CD4-positive, alpha-beta T cell treated with Interleukin-6 for 4 hours (primary cell): Measurements from ENCODE around the gene FARS2.

Source experiments
- DNase-seq: peaks from one replicate; pipeline ENCODE4 v3.0.0-alpha.2; 2020; ENCODE audit warnings: mixed read lengths

FARS2 gene

GRCh38 chr6:5331845-5332442, 70.6 kb downstream of the FARS2 start:
- no peak for DNase-seq

DNA sequence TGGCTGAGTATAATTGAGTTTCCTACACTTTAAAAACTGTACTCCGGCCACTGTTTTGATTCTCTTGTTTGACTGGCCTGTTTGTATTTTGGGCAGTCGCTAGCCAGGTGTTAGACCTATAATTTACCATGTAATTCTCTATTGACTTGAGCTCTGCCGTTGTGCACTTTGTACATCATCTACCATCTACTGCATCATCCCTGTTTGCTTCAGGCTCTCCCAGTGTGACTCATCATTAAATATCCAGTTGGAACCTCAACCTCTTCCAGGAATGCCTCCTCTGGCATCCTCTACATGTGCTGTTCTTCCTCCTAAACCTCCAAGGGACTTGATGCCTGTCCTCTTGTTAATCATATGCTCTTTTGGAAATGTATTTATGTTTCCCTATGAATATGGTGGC, 72.3 kb downstream of the FARS2 start:
- DNase-seq: no peak

- no peak for DNase-seq
These were observed 73.0 kb downstream of the FARS2 start for GRCh38 chr6:5334341-5334740.

DNA sequence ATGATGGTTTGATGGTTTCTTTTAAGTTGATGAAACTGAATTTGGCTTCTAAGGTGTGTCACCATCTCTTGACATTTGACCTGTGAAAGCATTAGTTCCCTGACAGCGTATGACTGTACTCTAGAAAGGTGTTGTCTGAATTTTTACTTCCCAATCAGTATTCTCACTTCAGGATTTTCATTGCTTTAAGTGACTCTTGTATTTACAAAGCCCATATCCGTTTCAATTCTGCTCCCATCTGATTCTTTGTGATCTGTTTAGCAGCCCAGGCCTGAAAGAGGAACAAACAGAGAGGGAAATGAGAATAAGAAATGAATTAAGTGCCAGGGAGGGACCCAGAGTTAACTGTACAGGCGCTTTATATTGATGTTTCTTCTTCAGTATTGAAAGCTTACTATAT, 73.7 kb downstream of the FARS2 start:
- no peak for DNase-seq

- DNase-seq: no peak
These were observed 76.3 kb downstream of the FARS2 start for GRCh38 chr6:5337573-5337972.

DNA sequence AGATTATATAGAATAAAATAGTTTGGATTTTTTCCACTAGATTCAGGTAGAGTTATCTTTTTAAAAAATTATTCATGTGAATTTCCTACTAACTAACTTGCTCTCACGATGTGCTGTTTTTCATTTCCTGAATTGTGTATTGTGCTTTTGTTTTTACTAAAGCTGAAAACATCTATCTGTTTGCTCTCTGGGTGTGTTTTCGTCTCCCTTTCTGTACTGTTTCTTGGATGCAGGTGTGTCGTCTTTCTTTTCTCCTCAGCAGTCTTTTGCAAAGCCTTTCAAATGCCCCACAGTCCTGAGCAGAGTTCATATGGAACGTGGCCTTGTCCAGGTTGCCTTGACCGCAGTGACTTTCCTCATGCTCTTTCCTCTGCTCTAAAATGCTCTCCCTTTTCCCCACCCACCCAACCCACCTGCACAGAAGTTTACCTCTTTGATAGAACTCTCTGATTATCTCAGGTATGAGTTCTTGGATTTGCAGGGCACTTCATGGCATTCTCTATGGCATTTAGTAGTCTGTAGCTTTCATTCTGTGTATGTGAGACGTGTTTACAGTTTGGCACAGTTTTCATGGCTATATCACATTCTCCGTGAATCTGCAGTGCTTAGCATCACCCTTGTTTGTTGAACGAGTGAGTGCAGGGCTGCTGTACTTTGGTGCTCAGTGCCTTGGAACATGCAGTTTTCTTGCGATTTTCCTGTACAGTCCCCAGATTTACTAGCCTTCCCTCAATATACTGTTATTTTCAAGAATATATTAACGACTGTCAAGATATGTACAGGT, 77.1 kb downstream of the FARS2 start:
- no peak for DNase-seq

GRCh38 chr6:5339786-5340185, 78.5 kb downstream of the FARS2 start:
- DNase-seq: no peak

DNA sequence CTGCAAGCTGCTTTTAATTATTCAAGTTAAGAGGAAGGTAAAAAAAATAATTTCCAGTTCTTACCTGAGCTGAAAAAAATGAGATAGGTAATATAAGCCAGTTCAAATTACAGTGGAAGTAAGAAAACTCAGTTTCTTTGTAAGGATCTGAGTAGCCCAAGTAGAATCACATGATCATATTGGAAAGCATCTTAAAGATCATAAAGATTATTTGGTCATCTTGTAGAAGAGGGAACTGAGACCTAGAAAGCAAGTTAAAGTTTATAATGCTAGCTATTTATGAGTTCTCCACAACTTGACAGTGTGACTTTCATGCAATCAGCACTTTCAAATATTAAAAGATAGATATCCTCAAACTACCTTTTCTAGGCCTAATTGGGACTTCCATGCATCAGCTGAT, 80.5 kb downstream of the FARS2 start:
- no peak for DNase-seq

DNA sequence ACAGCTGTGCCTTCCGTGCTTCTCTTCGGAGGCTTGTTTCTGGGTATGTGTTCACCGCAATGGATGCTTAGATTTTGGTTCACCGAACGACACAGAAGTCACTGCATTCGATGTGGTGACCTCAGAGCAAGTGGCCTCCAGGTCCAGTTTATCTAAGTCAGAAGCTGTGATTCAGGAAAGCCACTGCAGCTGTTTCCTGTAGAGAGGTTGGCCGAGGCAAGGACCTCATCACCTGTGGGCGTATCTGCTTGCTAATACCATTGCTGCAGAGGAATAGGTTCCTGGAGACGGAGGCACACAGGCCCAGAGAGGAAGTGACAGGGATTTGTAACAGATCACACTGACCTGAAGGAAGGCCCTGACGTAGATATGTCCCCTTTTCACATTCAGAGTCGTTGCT, 82.7 kb downstream of the FARS2 start:
- DNase-seq: no peak

DNA sequence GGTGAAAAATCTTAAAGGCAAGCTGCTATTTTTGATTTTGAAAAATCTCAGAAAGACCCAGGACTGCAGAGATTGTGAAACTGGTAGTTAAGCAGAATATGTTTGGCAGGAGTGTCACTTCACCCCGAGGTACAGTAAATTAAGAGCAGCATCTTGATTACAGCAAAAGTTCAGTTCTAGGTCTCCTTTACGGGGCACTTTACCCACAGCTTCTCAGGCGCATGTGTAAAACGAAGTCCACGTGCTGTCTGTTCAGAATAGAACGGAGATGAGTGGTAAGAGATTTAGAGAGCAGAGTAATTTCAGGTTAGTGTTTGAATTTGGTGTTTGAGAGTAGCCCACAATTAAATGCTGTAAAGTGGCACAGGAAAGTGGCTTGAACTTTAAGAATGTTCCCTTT, 84.0 kb downstream of the FARS2 start:
- no peak for DNase-seq

GRCh38 chr6:5351552-5352210, 90.4 kb downstream of the FARS2 start:
- no peak for DNase-seq

- no peak for DNase-seq
These were observed 92.7 kb downstream of the FARS2 start for GRCh38 chr6:5353971-5354370.

GRCh38 chr6:5357486-5357885, 96.2 kb downstream of the FARS2 start:
- no peak for DNase-seq

- no peak for DNase-seq
These were observed 98.1 kb downstream of the FARS2 start for GRCh38 chr6:5359417-5359816.

GRCh38 chr6:5361396-5361795, 100.1 kb downstream of the FARS2 start:
- DNase-seq: no peak

DNA sequence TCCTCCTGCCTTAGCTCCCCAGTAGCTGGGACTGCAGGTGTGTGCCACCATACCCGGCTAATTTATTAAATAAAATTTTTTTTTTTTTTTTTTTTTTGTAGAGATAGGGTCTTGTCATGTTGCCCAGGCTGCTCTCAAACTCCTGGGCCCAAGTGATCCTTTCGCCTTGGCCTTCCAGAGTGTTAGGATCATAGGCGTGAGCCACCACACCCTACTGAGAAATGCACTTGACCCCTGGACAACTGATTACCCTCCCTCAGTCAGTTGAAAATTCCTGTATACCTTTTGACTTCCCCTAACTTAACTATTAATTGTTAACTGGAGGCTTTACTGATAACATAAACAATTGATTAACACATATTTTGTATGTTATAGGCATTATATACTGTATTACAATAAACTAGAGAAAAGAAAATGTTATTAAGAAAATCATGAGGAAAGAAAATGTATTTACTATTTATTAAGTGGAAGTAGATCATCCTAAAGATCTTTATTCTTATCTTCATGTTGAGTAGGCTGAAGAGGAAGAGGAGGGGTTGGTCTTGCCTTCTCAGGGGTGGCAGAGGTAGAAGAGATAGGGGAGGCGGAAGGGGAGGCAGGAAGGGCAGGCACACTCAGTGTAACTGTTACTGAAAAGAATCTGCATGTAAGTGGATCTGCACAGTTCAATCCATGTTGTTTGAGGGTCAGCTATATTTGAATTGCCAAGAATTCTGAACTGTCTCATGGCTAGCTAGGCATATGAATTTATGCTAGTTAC, 104.3 kb downstream of the FARS2 start:
- no peak for DNase-seq

DNA sequence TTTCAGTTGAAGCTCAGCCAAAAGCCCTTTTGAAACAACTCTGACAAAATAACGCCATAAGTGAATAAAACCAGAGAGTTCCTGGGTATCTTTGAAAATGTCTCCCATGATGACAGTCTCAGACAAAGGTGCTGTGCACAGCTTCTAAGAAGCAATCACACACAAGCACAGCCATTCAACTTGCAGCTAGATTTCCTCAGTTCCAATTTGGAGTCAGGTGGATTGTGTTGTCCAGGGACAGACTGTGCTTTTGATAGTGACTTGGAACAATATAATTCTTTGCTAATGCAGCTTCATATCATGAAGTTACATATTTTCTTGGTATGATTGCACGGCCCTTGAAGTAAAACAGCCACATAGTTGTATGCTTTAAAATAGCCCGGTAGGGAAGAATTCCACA, 105.6 kb downstream of the FARS2 start:
- no peak for DNase-seq

- DNase-seq: no peak
These were observed 106.2 kb downstream of the FARS2 start for GRCh38 chr6:5367510-5367909.

GRCh38 chr6:5373430-5373829, 112.1 kb downstream of the FARS2 start:
- DNase-seq: no peak

DNA sequence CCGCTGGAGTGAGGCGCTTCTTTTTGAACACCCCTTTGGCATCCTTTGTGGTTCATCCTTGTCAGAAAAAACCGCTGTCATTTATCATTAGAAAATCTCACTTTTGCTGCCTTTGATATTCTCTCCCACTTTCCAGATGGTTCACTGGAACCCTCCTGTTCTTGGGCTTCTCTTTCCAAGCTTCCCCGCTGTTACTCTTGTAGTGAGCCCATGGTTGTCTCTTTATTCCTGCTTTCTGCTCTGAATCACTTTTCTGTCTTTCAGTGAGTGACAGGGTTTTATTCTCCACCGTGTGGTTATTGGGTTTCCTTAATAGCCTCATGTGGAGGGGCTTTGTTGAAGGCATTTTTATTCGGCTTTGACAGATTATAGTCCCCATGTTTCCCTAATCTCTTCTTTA, 117.0 kb downstream of the FARS2 start:
- no peak for DNase-seq

DNA sequence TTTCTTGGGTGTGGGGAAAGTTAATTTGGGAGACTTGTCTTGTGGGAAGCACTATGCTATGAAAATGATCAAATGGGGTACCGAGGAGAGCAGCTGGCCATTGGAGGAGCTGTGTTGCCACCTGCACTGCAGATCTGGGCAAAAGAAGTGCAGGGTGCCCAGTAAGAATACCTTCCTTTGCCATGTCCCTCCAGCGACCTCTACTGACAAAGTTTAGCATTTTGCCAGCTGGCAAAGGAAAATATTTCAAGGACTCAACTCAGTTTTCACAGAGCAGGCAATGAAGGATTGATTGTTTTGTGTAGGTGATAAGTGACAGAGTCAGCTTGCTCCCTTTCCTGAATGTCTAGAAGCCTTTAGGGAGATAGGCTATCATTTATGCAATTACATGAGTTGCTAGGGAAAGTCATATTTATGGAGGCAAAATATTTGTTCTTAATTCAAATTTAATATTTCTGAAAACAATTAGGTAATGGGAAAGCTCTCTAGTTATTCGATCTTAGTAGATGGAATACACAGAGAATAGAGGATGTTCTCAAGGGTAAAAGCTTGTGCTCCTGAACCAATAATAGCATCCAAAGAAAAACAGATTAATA, 118.4 kb downstream of the FARS2 start:
- DNase-seq: no peak

DNA sequence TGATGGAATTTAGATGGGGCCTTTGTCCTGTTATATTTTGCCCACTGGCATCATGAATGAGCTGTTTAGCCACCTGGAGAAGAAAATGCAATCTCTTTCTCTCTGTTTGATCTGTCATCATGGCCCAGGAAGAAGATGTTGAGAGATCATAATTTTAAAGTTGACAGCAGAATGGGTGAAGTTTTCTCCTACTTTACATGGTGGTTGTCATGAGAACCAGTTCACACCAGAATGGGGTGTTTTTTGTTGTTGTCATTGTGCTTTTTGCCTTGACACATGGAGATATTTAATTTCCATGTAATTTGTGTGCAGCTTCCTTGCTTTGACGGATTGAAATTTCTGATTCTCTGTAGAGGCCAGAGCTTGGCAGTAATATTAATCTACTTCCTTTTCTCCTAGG, 122.5 kb downstream of the FARS2 start:
- DNase-seq: no peak

DNA sequence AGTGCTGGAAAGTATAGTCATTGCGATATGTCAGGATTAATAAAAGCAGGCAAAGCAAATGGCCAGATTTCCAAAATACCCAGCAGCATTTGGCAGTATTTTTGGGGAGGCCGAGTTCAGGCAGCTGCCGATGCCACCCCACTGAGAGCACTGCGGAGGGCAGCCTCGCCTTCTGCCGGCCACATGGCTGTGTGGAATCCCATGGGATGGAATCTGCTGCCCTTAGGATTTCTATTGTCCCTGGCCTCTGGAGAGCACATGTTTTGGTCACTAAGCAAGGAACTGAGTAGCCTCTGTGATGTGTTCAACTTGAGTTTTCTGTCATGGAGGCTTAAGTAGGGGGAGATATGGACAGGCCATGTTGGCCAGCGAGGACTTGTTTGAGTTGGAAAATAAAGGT, 123.0 kb downstream of the FARS2 start:
- no peak for DNase-seq
